ENCODE data around the gene DLGAP4. TPM values are rescaled to one million over a fixed set of nuclear protein-coding genes. Genes with fewer than 3 reads are reported as not detected.

Gene DLGAP4
- polyA plus RNA-seq, 4 donors, result 24.3 to 37.9 (median 28.3) TPM

- H3K4me3 ChIP-seq (ENCODE audit: low read depth in 1 of 3, low read length in 3 of 3), result no peak overlapping the region
- WGBS, 3 donors, result 47 to 75% (median 64%) methylated on average over 1 of the region's 1 CpG
- DNase-seq, result no peak
- no peaks in the 10 kb centered on the region for H3K36me3 ChIP-seq (ENCODE audit: control insufficient read depth in 3 of 3, insufficient read depth in 2 of 3, low read depth in 1 of 3, low read length in 3 of 3)
- peaks cover 0 to 4% (median 0%) of the 10 kb centered on the region in 3 donors for H3K4me1 ChIP-seq (ENCODE audit: control insufficient read depth in 3 of 3, insufficient read depth in 2 of 3, low read depth in 1 of 3, low read length in 2 of 3)
- H3K27ac ChIP-seq (ENCODE audit: low read depth in 1 of 3, low read length in 2 of 3), result no peak overlapping the region
- H3K9me3 ChIP-seq (ENCODE audit: control insufficient read depth in 2 of 2, insufficient read depth in 1 of 2, low read depth in 1 of 2, low read length in 1 of 2), result no peaks in the 10 kb centered on the region
- peaks cover 13 to 62% (median 42%) of the 10 kb centered on the region in 3 donors for H3K27me3 ChIP-seq (ENCODE audit: control insufficient read depth in 3 of 3, insufficient read depth in 3 of 3, low read length in 3 of 3)
- no peak for FAIRE-seq
These were observed 2.3 kb upstream of the DLGAP4 start for GRCh38 chr20:36303831-36304230.

GRCh38 chr20:36304786-36305495 is 1.2 kb upstream of the DLGAP4 start:
- Histone ChIP-seq H3K27me3 (ENCODE audit: control insufficient read depth in 3 of 3, insufficient read depth in 3 of 3, low read length in 3 of 3) (peaks cover 13 to 67% (median 51%) of the 10 kb centered on the region in 3 donors), H3K36me3 (ENCODE audit: control insufficient read depth in 3 of 3, insufficient read depth in 2 of 3, low read depth in 1 of 3, low read length in 3 of 3) (no peaks in the 10 kb centered on the region), H3K27ac (ENCODE audit: low read depth in 1 of 3, low read length in 2 of 3) (no peak overlapping the region), H3K4me3 (ENCODE audit: low read depth in 1 of 3, low read length in 3 of 3) (no peak overlapping the region), H3K9me3 (ENCODE audit: control insufficient read depth in 2 of 2, insufficient read depth in 1 of 2, low read depth in 1 of 2, low read length in 1 of 2) (no peaks in the 10 kb centered on the region), H3K4me1 (ENCODE audit: control insufficient read depth in 3 of 3, insufficient read depth in 2 of 3, low read depth in 1 of 3, low read length in 2 of 3) (peaks cover 0 to 4% (median 0%) of the 10 kb centered on the region in 3 donors)
- FAIRE-seq (no peak), DNase-seq (no peak)
- 25 to 46% (median 36%) methylated on average over 10 of the region's 10 CpGs for WGBS, 3 donors

- DNase-seq (no peak), FAIRE-seq (no peak)
- peaks cover 0 to 4% (median 0%) of the 10 kb centered on the region in 3 donors for H3K4me1 ChIP-seq (ENCODE audit: control insufficient read depth in 3 of 3, insufficient read depth in 2 of 3, low read depth in 1 of 3, low read length in 2 of 3)
- peak overlapping the region in 2 of 3 donors; percentile 29 for H3K4me3 ChIP-seq (ENCODE audit: low read depth in 1 of 3, low read length in 3 of 3)
- no peak overlapping the region for H3K27ac ChIP-seq (ENCODE audit: low read depth in 1 of 3, low read length in 2 of 3)
- H3K27me3 ChIP-seq (ENCODE audit: control insufficient read depth in 3 of 3, insufficient read depth in 3 of 3, low read length in 3 of 3), result peaks cover 13 to 73% (median 54%) of the 10 kb centered on the region in 3 donors
- WGBS, 3 donors, result 2 to 8% (median 6%) methylated on average over 38 to 70 of the region's 70 CpGs
- no peaks in the 10 kb centered on the region for H3K9me3 ChIP-seq (ENCODE audit: control insufficient read depth in 2 of 2, insufficient read depth in 1 of 2, low read depth in 1 of 2, low read length in 1 of 2)
- H3K36me3 ChIP-seq (ENCODE audit: control insufficient read depth in 3 of 3, insufficient read depth in 2 of 3, low read depth in 1 of 3, low read length in 3 of 3), result no peaks in the 10 kb centered on the region
These were observed 643 bp downstream of the DLGAP4 start for GRCh38 chr20:36306553-36307411.

GRCh38 chr20:36307412-36308325 is 1.5 kb downstream of the DLGAP4 start:
- peaks cover 0 to 4% (median 0%) of the 10 kb centered on the region in 3 donors for H3K4me1 ChIP-seq (ENCODE audit: control insufficient read depth in 3 of 3, insufficient read depth in 2 of 3, low read depth in 1 of 3, low read length in 2 of 3)
- WGBS, 3 donors, result 31 to 39% (median 32%) methylated on average over 21 of the region's 21 CpGs

GRCh38 chr20:36308353-36308752 is 2.2 kb downstream of the DLGAP4 start:
- H3K4me3 ChIP-seq (ENCODE audit: low read depth in 1 of 3, low read length in 3 of 3), result no peak overlapping the region
- H3K4me1 ChIP-seq (ENCODE audit: control insufficient read depth in 3 of 3, insufficient read depth in 2 of 3, low read depth in 1 of 3, low read length in 2 of 3), result peaks cover 0 to 4% (median 0%) of the 10 kb centered on the region in 3 donors
- peaks cover 13 to 73% (median 53%) of the 10 kb centered on the region in 3 donors for H3K27me3 ChIP-seq (ENCODE audit: control insufficient read depth in 3 of 3, insufficient read depth in 3 of 3, low read length in 3 of 3)
- 75 to 87% (median 80%) methylated on average over 12 of the region's 12 CpGs for WGBS, 3 donors
- DNase-seq, result no peak
- H3K9me3 ChIP-seq (ENCODE audit: control insufficient read depth in 2 of 2, insufficient read depth in 1 of 2, low read depth in 1 of 2, low read length in 1 of 2), result no peaks in the 10 kb centered on the region
- FAIRE-seq, result no peak
- no peak overlapping the region for H3K27ac ChIP-seq (ENCODE audit: low read depth in 1 of 3, low read length in 2 of 3)
- no peaks in the 10 kb centered on the region for H3K36me3 ChIP-seq (ENCODE audit: control insufficient read depth in 3 of 3, insufficient read depth in 2 of 3, low read depth in 1 of 3, low read length in 3 of 3)

More at GRCh38 chr20:36307412-36308325, 1.5 kb downstream of the DLGAP4 start:
- Histone ChIP-seq H3K4me3 (ENCODE audit: low read depth in 1 of 3, low read length in 3 of 3) (no peak overlapping the region), H3K27ac (ENCODE audit: low read depth in 1 of 3, low read length in 2 of 3) (no peak overlapping the region), H3K9me3 (ENCODE audit: control insufficient read depth in 2 of 2, insufficient read depth in 1 of 2, low read depth in 1 of 2, low read length in 1 of 2) (no peaks in the 10 kb centered on the region), H3K27me3 (ENCODE audit: control insufficient read depth in 3 of 3, insufficient read depth in 3 of 3, low read length in 3 of 3) (peaks cover 13 to 74% (median 58%) of the 10 kb centered on the region in 3 donors), H3K36me3 (ENCODE audit: control insufficient read depth in 3 of 3, insufficient read depth in 2 of 3, low read depth in 1 of 3, low read length in 3 of 3) (no peaks in the 10 kb centered on the region)
- DNase-seq, result no peak
- FAIRE-seq, result no peak

- no peaks in the 10 kb centered on the region for H3K36me3 ChIP-seq (ENCODE audit: control insufficient read depth in 3 of 3, insufficient read depth in 2 of 3, low read depth in 1 of 3, low read length in 3 of 3)
- H3K27me3 ChIP-seq (ENCODE audit: control insufficient read depth in 3 of 3, insufficient read depth in 3 of 3, low read length in 3 of 3), result peaks cover 13 to 74% (median 52%) of the 10 kb centered on the region in 3 donors
- no peak overlapping the region for H3K4me3 ChIP-seq (ENCODE audit: low read depth in 1 of 3, low read length in 3 of 3)
- H3K27ac ChIP-seq (ENCODE audit: low read depth in 1 of 3, low read length in 2 of 3), result no peak overlapping the region
- H3K4me1 ChIP-seq (ENCODE audit: control insufficient read depth in 3 of 3, insufficient read depth in 2 of 3, low read depth in 1 of 3, low read length in 2 of 3), result peaks cover 0 to 4% (median 0%) of the 10 kb centered on the region in 3 donors
- WGBS, 3 donors, result 56 to 58% (median 56%) methylated on average over 12 of the region's 12 CpGs
- no peak for FAIRE-seq
- no peak for DNase-seq
- H3K9me3 ChIP-seq (ENCODE audit: control insufficient read depth in 2 of 2, insufficient read depth in 1 of 2, low read depth in 1 of 2, low read length in 1 of 2), result no peaks in the 10 kb centered on the region
These were observed 2.8 kb downstream of the DLGAP4 start for GRCh38 chr20:36308986-36309385.

- H3K36me3 ChIP-seq (ENCODE audit: control insufficient read depth in 3 of 3, insufficient read depth in 2 of 3, low read depth in 1 of 3, low read length in 3 of 3), result no peaks in the 10 kb centered on the region
- peaks cover 0 to 4% (median 0%) of the 10 kb centered on the region in 3 donors for H3K4me1 ChIP-seq (ENCODE audit: control insufficient read depth in 3 of 3, insufficient read depth in 2 of 3, low read depth in 1 of 3, low read length in 2 of 3)
- WGBS, 3 donors, result 68 to 84% (median 74%) methylated on average over 3 of the region's 3 CpGs
- H3K27ac ChIP-seq (ENCODE audit: low read depth in 1 of 3, low read length in 2 of 3), result no peak overlapping the region
- H3K4me3 ChIP-seq (ENCODE audit: low read depth in 1 of 3, low read length in 3 of 3), result no peak overlapping the region
- FAIRE-seq (no peak), DNase-seq (no peak)
- H3K9me3 ChIP-seq (ENCODE audit: control insufficient read depth in 2 of 2, insufficient read depth in 1 of 2, low read depth in 1 of 2, low read length in 1 of 2), result no peaks in the 10 kb centered on the region
- peaks cover 13 to 71% (median 48%) of the 10 kb centered on the region in 3 donors for H3K27me3 ChIP-seq (ENCODE audit: control insufficient read depth in 3 of 3, insufficient read depth in 3 of 3, low read length in 3 of 3)
These were observed 3.5 kb downstream of the DLGAP4 start for GRCh38 chr20:36309643-36310042.
